ENCODE measurements around the gene HOXA10.

The HOXA10 gene

GRCh38 chr7:27154901-27155815, 19.0 kb downstream of the HOXA10 start:
- no peak for DNase-seq (ENCODE audit: low spot score)

- DNase-seq (ENCODE audit: low spot score): no peak
These were observed 19.8 kb downstream of the HOXA10 start for GRCh38 chr7:27154369-27154768.

GRCh38 chr7:27153526-27153925, 20.6 kb downstream of the HOXA10 start:
- no peak for DNase-seq (ENCODE audit: low spot score)

GRCh38 chr7:27152816-27153442, 21.2 kb downstream of the HOXA10 start:
- DNase-seq (ENCODE audit: low spot score): no peak

GRCh38 chr7:27151931-27152815, 21.9 kb downstream of the HOXA10 start, which contains the start of gene HOXA3:
HOXA3 (minus strand) TSS chr7:27152583; CDS start chr7:27110640, 41,943 bp downstream.
- peak; percentile 75 for DNase-seq (ENCODE audit: low spot score)

GRCh38 chr7:27151341-27151930, 22.7 kb downstream of the HOXA10 start:
- no peak for DNase-seq (ENCODE audit: low spot score)

GRCh38 chr7:27150568-27151340, 23.4 kb downstream of the HOXA10 start:
- DNase-seq (ENCODE audit: low spot score): peak; percentile 87

- DNase-seq (ENCODE audit: low spot score): no peak
These were observed 24.1 kb downstream of the HOXA10 start for GRCh38 chr7:27149842-27150567.

- peak; percentile 31 for DNase-seq (ENCODE audit: low spot score)
These were observed 25.1 kb downstream of the HOXA10 start for GRCh38 chr7:27148756-27149641.

GRCh38 chr7:27148031-27148755, 25.9 kb downstream of the HOXA10 start:
- peak; percentile 31 for DNase-seq (ENCODE audit: low spot score)

GRCh38 chr7:27147199-27148030, 26.7 kb downstream of the HOXA10 start, which contains the start of gene HOXA6:
HOXA6 (minus strand) TSS chr7:27147774; CDS start chr7:27147749, 25 bp downstream.
- peak; percentile 61 for DNase-seq (ENCODE audit: low spot score)

- DNase-seq (ENCODE audit: low spot score): no peak
These were observed 27.5 kb downstream of the HOXA10 start for GRCh38 chr7:27146491-27147198.

GRCh38 chr7:27145914-27146412, 28.2 kb downstream of the HOXA10 start:
- DNase-seq (ENCODE audit: low spot score): no peak

- DNase-seq (ENCODE audit: low spot score): no peak
These were observed 28.8 kb downstream of the HOXA10 start for GRCh38 chr7:27145165-27145913.

- DNase-seq (ENCODE audit: low spot score): no peak
These were observed 29.3 kb downstream of the HOXA10 start for GRCh38 chr7:27144781-27145164.

All from AG08395 (cell line).